Ramos (cell line): ENCODE data around the gene TSEN2.

Experiments used
- in situ Hi-C: fragments of 300-500 bp; cut with MboI; formaldehyde crosslinking; loops from one replicate; pipeline ENCODE4 v1.14.3; 2022; ENCODE audit warnings: low sequenced_read_pairs; ENCODE audit not compliant: unreplicated experiment

The TSEN2 gene

GRCh38 chr3:12495749-12496452, 11.6 kb downstream of the TSEN2 start:
- in situ Hi-C loops, result no loop called here

- in situ Hi-C loops, result no loop called here
Observed at GRCh38 chr3:12496453-12496761, 12.1 kb downstream of the TSEN2 start.

GRCh38 chr3:12499474-12499873, 15.2 kb downstream of the TSEN2 start:
- in situ Hi-C loops, result no loop called here

GRCh38 chr3:12501360-12502020, 17.2 kb downstream of the TSEN2 start:
- in situ Hi-C loops, result no loop called here

- in situ Hi-C loops, result no loop called here
Observed at GRCh38 chr3:12503126-12503957, 19.1 kb downstream of the TSEN2 start.

- in situ Hi-C loops, result no loop called here
Observed at GRCh38 chr3:12506201-12506709, 22.0 kb downstream of the TSEN2 start.

- in situ Hi-C loops, result no loop called here
Observed at GRCh38 chr3:12507591-12508281, 23.5 kb downstream of the TSEN2 start.

GRCh38 chr3:12508291-12508700, 24.0 kb downstream of the TSEN2 start:
- in situ Hi-C loops, result no loop called here

GRCh38 chr3:12509466-12509865, 25.2 kb downstream of the TSEN2 start:
- in situ Hi-C loops, result no loop called here

- in situ Hi-C loops, result no loop called here
Observed at GRCh38 chr3:12512534-12513118, 28.3 kb downstream of the TSEN2 start.

GRCh38 chr3:12513694-12514446, 29.6 kb downstream of the TSEN2 start:
- in situ Hi-C loops, result no loop called here

GRCh38 chr3:12515631-12516030, 31.4 kb downstream of the TSEN2 start:
- in situ Hi-C loops, result no loop called here

- in situ Hi-C loops, result no loop called here
Observed at GRCh38 chr3:12516873-12517272, 32.6 kb downstream of the TSEN2 start.

GRCh38 chr3:12518261-12519028, 34.2 kb downstream of the TSEN2 start:
- in situ Hi-C loops, result no loop called here

- in situ Hi-C loops, result no loop called here
Observed at GRCh38 chr3:12521010-12521409, 36.7 kb downstream of the TSEN2 start.

- in situ Hi-C loops, result no loop called here
Observed at GRCh38 chr3:12522721-12523120, 38.4 kb downstream of the TSEN2 start.

GRCh38 chr3:12527757-12528143, 43.5 kb downstream of the TSEN2 start:
- in situ Hi-C loops, result no loop called here

GRCh38 chr3:12532182-12532581, 47.9 kb downstream of the TSEN2 start:
- in situ Hi-C loops, result no loop called here

- in situ Hi-C loops, result no loop called here
Observed at GRCh38 chr3:12536423-12536822, 52.1 kb downstream of the TSEN2 start.
